Stimulated activated CD4-positive, alpha-beta T cell treated with anti-CD3 and anti-CD28 coated beads, Interleukin-1b, Interleukin-23, amount 100 ng/mL, for 48 hours (primary cell): Measurements from ENCODE around the gene TECPR1.

Experiments used
- DNase-seq: peaks from one replicate; pipeline ENCODE4 v3.0.0-alpha.2; 2020

TECPR1 gene

DNA sequence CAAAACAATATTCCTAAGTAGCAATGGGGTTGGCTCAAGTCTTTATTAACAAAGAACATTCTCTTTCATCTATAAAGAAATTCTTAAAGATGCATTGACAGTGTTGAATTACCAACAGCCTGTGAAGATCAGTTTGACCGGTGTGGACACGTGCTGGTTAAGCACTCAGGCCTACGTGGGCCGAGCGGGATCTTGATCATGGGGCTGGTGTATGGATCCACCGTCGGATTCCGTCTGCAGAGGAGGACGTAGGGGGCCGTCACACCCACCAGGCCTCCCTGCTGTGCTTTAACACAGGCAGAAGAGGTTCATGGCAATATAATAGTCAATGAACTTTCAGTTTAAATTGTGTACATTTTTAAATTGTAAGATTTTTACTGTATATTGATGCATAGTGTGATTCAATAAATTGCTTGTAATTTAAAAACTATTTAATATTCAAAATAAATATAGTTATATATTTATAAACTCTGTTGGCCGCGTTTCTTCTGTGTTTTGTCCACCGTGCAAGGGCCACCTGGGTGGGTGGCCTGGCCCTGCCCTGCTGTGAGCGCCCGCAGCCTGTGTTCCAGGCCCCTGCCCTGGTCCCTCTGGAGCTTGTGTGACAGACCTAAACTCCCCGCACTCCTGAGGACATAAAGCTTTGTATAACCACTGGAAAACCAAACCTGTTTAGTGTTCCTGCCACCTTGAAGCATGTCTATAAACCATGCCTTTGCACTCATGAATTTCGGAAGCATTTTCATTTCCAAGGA lies 42.7 kb downstream of the TECPR1 start:
- no peak for DNase-seq

DNA sequence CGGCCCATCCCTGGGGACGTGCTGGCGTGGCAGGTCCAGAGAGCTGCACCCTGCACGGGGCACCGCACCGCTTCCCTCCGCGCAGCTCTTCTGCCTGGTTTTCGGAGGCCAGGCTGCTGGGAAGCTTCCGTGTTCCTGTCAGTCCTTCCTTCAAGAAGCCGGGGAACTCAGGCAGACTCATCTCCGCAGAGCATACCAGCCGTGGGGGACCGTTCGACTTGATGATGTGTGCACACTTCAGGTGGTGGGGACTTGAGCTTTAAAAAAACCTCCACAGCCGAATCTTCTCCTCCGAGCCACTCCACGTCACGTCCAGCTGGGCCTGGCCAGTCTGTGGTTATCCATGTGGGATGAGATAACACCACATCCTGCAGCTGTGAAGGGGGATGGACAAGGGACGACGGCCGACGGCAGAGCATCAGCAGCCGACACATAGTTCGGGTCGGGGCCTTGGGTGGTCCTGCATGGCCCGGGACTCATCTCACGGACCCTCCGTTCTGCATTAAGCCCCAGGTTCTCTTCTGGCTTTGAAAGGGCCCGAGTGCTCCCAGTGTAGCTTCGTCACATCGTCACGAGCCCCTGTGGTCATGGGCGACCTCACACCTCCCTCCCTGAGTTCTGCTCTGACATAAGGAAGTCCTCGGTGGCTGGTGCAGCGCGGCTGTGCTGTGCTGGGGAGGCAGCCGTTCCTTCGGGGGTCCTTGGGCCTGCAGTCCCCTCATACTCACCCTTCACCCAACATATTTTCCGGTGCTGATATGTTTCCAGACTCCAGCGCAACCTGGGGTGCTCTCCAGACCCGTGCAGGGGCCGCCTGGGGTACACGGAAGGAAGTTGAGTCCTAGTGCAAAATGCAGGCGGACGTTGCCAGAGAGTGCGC lies 45.3 kb downstream of the TECPR1 start:
- no peak for DNase-seq

DNA sequence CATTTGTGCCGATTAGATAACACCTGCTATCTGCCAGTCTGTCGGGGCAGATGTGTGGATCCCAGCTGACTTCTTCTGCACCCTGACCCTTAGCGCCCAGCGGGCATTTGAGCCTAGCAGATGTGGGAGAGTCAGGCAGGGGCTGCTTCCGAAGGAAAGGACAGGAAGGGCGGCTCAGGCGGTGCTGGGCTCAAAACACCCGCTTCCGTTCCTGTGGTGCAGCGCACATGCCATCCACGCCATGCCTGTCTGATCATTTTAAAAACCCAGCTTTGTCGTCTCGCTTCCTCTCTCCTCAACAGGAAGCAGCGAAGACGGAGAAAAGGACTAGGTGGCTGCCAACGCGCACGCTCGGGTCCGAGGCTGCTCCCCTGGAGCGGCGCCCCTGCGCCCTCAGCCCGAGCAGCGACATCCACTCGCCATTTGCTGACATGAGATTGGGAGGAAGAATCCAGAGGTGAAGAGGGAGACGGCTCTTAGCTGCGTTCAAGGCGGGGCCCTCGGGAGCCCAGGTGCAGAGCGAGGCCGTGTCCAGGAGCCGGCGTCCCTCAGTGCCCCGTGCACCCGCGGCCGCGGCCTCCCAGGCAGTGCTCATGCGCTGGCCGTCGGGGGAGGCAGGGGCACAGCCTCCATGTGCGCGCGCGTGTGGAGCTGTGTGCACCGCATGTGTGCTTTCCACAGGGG lies 46.7 kb downstream of the TECPR1 start:
- DNase-seq: no peak

DNA sequence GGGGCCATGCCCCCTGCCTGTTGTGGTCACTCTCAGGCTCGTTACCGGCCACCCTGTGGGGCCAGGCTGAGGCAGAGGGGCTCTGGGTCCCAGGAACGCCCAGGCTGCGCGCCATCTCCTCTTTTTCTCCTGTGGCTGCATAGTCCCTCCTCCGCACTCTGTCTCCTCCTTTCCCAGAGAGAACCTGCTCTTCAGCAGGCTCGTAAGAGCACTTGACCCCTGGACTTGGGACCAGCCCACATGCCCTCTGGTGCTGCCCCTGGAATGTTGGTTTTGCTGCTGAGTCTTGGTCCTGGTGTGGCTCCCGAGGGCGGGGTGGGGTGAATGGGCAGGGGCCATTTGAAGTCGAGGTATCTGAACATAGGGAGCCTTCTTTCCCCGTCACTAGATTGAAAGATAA lies 47.4 kb downstream of the TECPR1 start:
- DNase-seq: no peak

DNA sequence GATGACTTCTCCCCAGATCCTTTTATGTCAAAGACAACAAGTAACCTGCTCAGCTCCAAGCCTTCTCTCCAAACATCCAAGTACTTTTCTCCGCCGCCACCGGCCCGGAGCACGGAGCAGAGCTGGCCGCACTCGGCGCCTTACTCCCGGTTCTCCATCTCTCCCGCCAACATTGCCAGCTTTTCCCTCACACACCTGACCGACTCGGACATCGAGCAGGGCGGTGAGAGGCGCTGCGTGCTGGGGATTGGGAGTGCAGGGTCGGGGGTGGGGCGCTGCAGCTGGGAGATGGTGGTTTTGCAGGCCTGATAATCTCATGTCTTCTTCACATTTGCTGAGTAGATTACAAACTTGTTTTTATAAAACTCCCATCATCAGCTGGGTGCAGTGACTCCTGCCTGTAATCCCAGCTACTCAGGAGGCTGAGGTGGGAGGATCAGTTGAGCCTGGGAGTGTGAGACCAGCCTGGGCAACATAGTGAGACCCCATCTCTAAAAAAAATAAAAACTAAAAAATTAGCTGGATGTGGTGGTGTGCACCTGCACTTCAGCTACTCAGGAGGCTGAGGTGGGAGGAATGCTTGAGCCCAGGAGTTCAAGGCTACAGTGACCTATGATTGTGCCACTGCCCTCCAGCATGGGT lies 47.9 kb downstream of the TECPR1 start:
- no peak for DNase-seq

DNA sequence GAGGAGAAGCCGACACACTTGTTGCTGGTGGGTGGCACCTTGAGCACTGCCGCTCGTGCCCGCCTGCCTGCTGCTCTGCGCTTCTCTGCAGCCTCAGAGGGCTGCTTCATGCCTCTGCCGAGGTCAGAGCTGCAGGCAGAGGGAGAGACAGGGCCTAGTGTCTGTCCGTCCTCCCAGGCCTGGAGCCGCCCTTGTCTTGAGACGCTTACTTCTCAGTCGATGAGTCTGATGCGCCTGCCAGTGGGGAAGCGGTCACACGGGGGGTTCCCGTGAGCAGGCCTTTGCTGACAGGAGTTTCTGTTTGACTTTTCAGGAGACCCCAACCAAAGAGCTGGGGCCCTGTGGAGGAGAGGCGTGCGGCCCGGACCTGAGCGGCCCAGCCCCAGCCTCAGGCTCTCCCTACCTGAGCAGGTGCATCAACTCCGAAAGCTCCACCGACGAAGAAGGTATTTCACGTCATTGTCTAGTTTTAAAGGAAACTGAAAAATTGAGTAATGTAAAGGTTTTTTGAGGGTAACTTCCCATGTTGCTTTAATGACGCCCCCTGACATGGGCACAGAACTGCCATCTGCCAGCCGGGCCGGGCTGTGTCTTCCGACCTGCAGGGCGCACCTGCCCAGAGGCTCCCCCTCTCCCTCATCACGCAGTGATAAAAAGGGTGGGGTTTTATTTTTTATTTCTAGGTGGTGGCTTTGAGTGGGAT lies 48.6 kb downstream of the TECPR1 start:
- no peak for DNase-seq

DNA sequence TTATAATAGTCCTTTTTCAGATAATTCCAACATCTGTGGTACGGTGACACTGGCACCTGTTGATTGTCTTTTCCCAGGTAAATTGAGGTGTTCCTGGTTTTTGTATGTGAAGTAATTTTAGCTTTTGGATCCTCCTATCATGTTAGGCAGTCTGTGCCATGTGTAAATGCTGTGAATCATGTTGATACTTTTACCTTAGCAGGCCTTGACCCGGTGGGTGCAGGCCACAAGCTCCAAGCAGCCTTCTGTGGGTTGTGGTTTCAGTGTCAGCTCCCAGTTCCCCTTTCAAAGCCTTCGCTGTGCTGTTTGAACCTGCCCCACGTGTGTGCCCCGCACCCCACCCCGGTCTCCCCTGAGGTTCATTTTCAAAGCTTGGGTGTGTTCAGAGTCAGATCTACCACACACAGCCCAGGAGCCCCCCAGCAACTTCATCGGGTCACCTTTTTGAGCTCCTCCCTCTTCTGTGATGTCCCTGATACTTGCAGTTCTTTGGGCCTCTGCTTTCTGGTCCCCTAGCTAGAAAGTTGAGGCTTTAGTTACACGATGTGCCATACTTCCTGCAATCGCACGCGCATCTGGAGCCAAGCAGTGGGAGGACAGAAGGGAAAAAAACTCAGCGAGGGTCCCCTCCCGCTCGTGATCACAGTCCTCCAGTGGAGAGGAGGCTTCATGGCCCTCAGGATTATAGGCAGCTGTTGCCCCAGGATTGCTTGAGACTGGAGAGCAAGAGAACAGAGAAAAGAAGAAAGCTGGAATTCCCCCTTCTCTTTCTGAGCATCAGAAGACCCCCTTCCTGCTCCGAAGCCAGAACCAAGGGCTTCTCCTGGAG lies 49.5 kb downstream of the TECPR1 start:
- DNase-seq: peak; percentile 79

DNA sequence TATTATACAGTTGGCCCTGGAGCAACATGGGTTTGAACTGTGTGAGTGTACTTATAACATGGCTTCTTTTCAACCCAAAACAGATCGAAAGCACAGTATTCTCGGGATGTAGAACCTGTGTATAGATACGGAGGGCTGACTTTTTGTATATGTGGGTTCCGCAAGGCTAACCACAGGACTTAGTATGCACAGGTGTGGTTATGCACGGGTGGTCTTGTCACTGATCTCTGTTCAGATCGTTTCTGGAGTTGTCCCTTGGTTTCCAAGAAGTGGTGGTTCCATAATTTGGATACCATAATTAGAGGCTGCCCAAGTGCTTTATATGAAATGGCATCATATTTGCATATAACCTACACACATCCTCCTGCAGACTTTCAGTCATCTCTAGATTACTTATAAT lies 51.7 kb downstream of the TECPR1 start:
- no peak for DNase-seq

DNA sequence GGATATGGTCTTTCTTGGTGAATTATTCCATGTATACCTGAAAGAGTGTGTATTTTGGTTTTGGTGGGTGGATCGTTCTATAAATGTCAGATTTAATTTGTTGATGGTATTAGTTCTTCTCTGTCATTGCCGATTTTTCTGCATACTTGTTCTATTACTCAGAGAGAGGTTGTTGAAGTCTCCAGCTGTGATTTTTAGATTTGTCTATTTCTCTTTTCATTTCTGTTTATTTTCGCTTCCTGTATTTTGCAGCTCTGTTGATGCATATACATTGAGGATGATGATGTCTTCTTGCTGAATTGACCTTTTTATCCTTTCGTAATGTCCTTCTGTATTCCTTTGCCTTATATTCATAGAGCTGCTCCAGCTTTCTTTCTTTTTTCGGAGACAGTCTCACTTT lies 52.9 kb downstream of the TECPR1 start:
- DNase-seq: no peak

DNA sequence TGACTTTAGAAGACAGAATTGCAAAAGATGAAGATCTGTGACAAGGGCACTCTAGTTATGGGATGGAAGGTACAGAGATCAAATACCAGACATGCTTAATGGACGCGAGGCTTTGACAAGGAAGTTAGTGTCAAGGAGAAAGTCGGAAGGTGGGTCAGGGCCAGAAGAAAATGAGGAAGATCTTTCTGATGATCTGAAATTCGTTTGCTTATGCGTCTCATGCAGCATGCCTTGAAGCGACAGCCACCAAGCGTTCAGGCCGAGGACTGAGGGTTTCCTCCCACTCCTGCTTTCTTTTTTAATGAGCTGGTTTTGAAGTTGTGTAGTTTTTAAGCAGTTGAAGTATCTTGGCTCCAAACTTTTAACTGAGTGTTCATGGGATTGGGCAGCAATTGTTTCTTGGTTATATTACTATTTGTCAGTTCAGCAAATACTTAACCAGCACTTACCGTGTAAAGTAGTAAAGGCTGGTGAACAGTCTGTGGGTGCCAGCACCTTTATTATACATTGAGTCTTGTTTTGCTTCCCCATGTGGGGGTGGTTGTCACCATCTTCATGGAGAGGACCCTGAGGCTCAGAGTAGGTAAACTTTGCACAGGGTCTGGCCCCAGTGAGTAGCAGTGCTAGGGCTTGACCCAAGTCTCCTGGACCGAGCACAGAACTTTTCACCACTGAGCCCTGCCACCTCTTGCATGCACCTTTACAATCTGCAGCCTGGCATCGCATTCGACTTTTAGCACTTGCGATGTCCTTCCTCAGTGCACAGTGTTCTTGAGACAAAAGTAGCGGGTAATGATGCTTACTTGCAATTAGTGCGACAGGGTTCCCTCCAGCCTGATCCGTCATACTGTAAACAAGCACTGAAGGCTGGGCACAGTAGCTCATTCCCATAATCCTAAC lies 55.1 kb downstream of the TECPR1 start:
- no peak for DNase-seq

DNA sequence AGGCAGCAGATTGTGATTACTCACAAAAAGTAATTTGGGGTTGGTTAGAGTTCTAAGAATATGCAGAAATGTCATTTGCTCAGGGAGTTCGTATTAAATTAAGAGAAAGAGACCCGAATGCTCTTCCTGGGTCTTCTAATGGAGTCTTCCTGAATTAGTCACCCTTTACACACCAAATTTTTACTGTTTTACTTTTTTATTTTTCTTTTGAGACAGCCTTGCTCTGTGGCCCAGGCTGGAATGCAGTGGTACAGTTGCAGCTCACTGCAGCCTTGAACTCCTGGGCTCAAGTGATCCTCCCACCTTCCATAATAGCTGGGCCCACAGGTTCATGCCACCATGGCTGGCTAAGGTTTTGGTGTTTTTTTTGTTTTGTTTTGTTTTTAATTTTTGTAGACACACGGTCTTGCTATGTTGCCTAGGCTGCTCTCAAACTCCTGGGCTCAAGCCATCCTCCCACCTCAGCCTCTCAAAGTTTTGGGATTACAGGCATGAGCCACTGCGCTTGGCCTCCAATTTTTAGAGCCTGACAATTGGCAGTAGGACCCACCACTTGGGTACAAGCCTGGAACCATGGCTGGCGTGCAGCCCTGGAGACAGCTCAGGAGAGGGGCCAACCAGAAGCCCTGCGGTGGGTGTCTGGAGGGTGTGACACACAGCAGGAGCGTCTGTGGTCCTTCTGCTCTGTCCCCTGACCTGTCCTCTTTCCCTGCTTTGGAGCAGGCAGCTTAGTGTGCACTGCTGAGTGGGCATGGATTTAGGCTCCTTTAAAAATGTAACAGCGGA lies 57.2 kb downstream of the TECPR1 start:
- no peak for DNase-seq

DNA sequence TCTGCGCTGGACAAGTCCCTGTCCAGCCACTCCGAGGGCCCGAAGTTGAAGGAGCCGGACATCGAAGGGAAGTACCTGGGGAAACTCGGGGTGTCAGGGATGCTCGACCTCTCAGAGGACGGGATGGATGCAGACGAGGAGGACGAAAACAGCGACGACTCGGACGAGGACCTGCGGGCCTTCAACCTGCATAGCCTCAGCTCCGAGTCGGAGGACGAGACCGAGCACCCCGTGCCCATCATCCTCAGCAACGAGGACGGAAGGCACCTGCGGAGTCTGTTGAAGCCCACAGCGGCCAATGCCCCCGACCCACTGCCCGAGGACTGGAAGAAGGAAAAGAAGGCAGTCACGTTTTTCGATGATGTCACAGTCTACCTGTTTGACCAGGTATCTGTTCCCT lies 57.8 kb downstream of the TECPR1 start:
- DNase-seq: no peak

DNA sequence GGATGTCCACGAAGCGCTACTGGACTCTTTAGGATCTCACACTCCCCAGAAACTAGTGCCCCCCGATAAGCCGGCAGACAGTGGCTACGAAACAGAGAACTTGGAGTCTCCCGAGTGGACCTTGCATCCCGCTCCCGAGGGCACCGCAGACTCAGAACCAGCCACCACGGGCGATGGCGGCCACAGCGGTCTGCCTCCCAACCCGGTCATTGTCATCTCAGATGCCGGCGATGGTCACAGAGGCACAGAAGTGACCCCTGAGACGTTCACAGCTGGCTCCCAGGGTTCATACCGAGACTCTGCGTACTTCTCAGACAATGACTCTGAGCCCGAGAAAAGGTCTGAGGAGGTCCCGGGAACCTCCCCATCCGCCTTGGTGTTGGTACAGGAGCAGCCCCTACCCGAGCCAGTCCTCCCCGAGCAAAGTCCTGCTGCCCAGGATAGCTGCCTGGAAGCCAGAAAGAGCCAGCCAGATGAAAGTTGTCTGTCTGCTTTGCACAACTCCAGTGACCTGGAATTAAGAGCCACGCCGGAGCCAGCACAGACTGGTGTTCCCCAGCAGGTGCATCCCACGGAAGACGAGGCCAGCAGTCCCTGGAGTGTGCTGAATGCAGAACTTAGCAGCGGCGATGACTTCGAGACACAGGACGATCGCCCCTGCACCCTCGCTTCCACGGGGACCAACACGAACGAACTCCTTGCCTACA lies 58.4 kb downstream of the TECPR1 start:
- no peak for DNase-seq

DNA sequence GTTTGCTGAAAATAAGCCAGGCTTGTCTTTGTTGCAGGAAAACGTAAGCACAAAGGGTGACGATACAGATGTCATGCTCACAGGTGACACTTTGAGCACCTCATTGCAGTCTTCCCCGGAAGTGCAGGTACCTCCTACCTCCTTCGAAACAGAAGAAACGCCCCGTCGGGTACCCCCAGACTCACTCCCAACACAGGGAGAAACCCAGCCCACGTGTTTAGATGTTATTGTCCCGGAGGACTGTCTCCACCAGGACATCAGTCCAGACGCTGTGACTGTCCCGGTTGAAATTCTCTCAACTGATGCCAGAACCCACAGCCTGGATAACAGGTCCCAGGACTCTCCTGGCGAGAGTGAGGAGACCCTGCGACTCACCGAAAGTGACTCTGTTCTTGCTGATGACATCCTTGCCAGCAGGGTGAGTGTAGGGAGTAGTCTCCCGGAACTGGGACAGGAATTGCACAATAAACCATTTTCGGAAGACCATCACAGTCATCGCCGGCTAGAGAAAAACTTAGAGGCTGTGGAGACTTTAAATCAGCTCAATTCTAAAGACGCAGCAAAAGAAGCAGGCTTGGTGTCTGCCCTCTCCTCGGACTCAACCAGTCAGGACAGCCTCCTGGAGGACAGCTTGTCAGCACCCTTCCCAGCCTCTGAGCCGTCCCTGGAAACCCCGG lies 59.1 kb downstream of the TECPR1 start:
- no peak for DNase-seq

DNA sequence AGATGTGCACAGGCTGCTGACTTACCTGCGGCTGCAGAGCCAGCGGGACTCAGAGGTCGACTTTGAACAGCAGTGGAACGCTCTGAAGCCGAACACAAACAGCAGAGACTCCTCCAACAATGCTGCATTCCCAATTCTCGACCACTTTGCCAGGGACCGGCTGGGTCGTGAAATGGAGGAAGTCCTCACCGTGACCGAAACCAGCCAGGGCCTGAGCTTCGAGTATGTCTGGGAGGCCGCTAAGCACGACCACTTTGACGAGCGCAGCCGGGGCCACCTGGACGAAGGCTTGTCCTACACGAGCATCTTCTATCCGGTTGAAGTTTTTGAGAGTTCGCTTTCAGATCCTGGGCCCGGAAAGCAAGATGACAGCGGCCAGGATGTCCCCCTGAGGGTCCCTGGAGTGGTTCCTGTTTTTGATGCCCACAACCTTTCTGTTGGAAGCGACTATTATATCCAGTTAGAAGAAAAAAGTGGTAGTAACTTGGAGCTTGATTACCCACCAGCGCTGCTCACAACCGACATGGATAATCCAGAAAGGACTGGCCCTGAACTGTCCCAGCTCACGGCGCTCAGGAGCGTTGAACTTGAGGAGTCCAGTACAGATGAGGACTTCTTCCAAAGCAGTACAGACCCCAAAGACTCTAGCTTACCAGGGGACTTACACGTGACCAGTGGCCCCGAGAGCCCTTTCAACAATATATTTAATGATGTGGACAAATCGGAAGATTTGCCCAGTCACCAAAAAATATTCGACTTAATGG lies 60.2 kb downstream of the TECPR1 start:
- no peak for DNase-seq

DNA sequence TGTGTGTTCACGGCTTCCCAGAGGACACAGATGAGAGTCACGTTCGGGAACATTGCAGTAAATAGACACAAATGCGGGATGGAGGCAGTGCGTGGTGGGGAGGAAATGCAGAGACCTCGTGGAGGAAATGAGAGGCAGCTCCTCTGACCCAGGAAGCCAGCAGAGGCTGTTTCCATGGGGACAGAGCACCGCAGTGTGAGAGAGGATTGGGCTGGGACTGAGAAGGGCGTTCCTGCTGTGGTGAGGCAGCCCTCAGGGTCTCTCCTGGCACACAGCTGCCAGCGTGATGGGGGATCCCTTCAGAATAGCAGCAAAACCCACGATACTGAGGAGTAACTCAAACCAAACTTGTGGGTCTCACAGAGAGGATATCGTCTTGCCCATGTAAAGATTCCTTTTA lies 62.5 kb downstream of the TECPR1 start:
- no peak for DNase-seq

DNA sequence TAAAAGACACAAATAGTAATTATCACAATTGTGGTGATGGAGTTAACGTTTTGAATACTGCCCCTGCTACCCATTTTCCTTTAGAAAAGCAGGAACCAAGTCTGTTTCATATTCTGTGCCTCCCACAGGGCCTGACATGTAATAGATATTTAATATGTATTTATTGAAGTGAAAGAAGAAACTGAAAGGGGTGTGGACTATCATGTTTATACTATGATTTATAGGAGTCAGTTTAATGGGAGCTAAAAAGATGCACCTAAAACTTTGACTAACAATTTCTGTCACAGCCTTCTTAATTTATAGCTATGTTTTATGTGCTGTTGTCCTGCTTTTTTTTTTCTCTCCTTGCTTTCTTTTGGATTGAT lies 64.9 kb downstream of the TECPR1 start:
- DNase-seq: no peak
